Transverse colon (tissue), 4 donors: Measurements from ENCODE around the gene SLC30A7.

Experiments used
- CTCF ChIP-seq, 5 experiments: fragments of 200-600 bp in 3 of 5; fragments of 450-650 bp in 2 of 5; sonication (generic) in 3 of 5; IDR thresholded peaks; 1 replicate in 2 of 5; 2 replicates in 3 of 5; pipeline ENCODE4 v1.5.1; 2016 to 2017; ENCODE audit warnings: antibody characterized with exemption in 5 of 5, inconsistent platforms in 3 of 5, mild to moderate bottlenecking in 2 of 5, moderate library complexity in 1 of 5
- EP300 ChIP-seq: sonication (generic); formaldehyde crosslinking; IDR thresholded peaks from one replicate; pipeline ENCODE4 v1.6.1; 2017; ENCODE audit warnings: antibody characterized with exemption, low read depth
- POLR2A ChIP-seq: fragments of 450-650 bp; IDR thresholded peaks from one replicate; pipeline ENCODE4 v1.6.1; 2016; ENCODE audit warnings: antibody characterized with exemption, mild to moderate bottlenecking, moderate library complexity
- POLR2AphosphoS5 ChIP-seq, 3 donors: sonication (generic); formaldehyde crosslinking; IDR thresholded peaks; one replicate each; pipeline ENCODE4 v1.6.1; 2016; ENCODE audit warnings: antibody characterized with exemption in 3 of 3

DNA sequence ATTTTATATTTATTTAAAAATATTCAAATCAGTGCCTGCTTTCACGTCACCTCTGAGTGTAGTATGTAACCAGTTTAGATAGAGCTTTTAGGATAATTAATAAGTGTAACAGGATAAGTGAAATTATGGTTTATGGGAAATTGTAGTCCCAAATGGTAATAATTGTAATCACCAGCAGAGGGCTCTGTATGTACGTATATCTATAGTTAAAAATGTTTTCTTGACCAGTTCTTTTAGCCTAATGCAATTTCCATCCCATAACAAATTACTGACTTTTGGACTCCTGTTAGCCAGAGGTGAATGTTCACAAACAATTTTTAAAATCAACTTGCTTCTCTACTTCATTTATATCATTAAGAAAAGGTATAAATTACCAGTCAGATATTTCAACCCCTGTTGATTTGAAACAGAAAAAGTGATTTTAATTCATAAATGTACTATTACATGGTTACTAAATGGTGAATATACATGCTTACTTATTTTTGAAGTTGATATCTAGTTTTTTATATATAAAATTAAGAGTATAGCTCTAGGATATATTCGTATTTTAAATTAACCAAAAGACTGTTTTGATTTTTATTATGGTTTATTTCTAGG, 25.3 kb downstream of the SLC30A7 start:
- TF ChIP-seq CTCF (IDR thresholded peaks at IDR 0.05) (peak; percentile 62 to 76 (median 67)), POLR2A (no peak), POLR2AphosphoS5 (IDR thresholded peaks at IDR 0.05) (no peak), EP300 (no peak)
